OCI-LY7 (cell line): ENCODE data around the gene GIPC3. TPM values are rescaled to one million over a fixed set of nuclear protein-coding genes. Genes with fewer than 3 reads are reported as not detected.

Source experiments
- BruUV-seq: library from RNA; stranded (reverse); fragments of 400-500 nt; replicated peaks from 2 replicates; lab custom pipeline; 2021; lab: Mats Ljungman, UMichigan
- CTCF ChIA-PET: fragments of 300-600 bp; sonication (Branson Sonifier 250); formaldehyde crosslinking; loops from one replicate; lab custom pipeline; 2022; ENCODE audit warnings: antibody characterized with exemption; ENCODE audit not compliant: unreplicated experiment; lab: Charles Lee
- POLR2A ChIA-PET: fragments of 300-600 bp; sonication (Branson Sonifier 250); formaldehyde crosslinking; loops from one replicate; lab custom pipeline; 2022; ENCODE audit warnings: antibody characterized with exemption; lab: Charles Lee
- DNase-seq: peaks from one replicate; pipeline ENCODE4 v3.0.0-alpha.2; 2015; ENCODE audit warnings: low spot score
- H2AFZ ChIP-seq: fragments of 200-600 bp; sonication (generic), shearing (Covaris generic); 2 replicates; pipeline ENCODE4 v1.6.1; 2014; ENCODE audit warnings: mild to moderate bottlenecking, antibody characterized with exemption, low read length, moderate library complexity
- H3K27ac ChIP-seq: fragments of 200-600 bp; sonication (generic); 2 replicates; pipeline ENCODE4 v1.5.1; 2014; ENCODE audit warnings: mixed run types, low read depth, mild to moderate bottlenecking, moderate library complexity, low read length, inconsistent platforms; ENCODE audit not compliant: poor library complexity, severe bottlenecking
- H3K36me3 ChIP-seq: fragments of 200-600 bp; sonication (generic); 2 replicates; pipeline ENCODE4 v1.6.1; 2014; ENCODE audit warnings: mild to moderate bottlenecking, antibody characterized with exemption, low read length, moderate library complexity, mixed read lengths; ENCODE audit not compliant: insufficient read depth
- H3K4me1 ChIP-seq: fragments of 200-600 bp; sonication (generic); 2 replicates; pipeline ENCODE4 v1.5.1; 2014; ENCODE audit warnings: mild to moderate bottlenecking, low read length; ENCODE audit not compliant: insufficient read depth, poor library complexity, severe bottlenecking
- H3K4me2 ChIP-seq: fragments of 200-600 bp; sonication (generic); 2 replicates; pipeline ENCODE4 v1.6.1; 2014; ENCODE audit warnings: mild to moderate bottlenecking, low read length
- H3K4me3 ChIP-seq: fragments of 200-600 bp; sonication (generic); 2 replicates; pipeline ENCODE4 v1.5.1; 2014; ENCODE audit warnings: mild to moderate bottlenecking, low read depth, low read length; ENCODE audit not compliant: poor library complexity, severe bottlenecking
- H3K79me2 ChIP-seq: fragments of 200-600 bp; sonication (generic); 2 replicates; pipeline ENCODE4 v1.6.1; 2016; ENCODE audit warnings: low read depth, mild to moderate bottlenecking, low read length, moderate library complexity, mixed read lengths; ENCODE audit not compliant: insufficient read depth
- H3K9me2 ChIP-seq: fragments of 200-600 bp; sonication (generic); 2 replicates; pipeline ENCODE4 v1.6.1; 2016; ENCODE audit warnings: mild to moderate bottlenecking, low read length, mixed read lengths; ENCODE audit not compliant: insufficient read depth
- H3K9me3 ChIP-seq: fragments of 200-600 bp; sonication (generic); 2 replicates; pipeline ENCODE4 v1.6.1; 2014; ENCODE audit warnings: mild to moderate bottlenecking, mixed run types, low read length, mixed read lengths
- H4K20me1 ChIP-seq: fragments of 200-600 bp; sonication (generic); 2 replicates; pipeline ENCODE4 v1.6.1; 2014; ENCODE audit warnings: mild to moderate bottlenecking, antibody characterized with exemption, low read length, moderate library complexity, mixed read lengths; ENCODE audit not compliant: insufficient read depth
- EZH2phosphoT487 ChIP-seq: fragments of 200-600 bp; sonication (generic); IDR thresholded peaks from 2 replicates; pipeline ENCODE4 v1.6.1; 2018; ENCODE audit warnings: low read depth, borderline replicate concordance, mild to moderate bottlenecking, mixed run types, antibody characterized with exemption, low read length, moderate library complexity, mixed read lengths
- intact Hi-C: fragments of 100-400 bp; cut with micrococcal nuclease; formaldehyde crosslinking; loops from one replicate; pipeline ENCODE4 v1.10.0; 2022; ENCODE audit not compliant: unreplicated experiment
- total RNA-seq, 2 experiments: library from RNA; depleted of rRNA in 1 of 2; stranded (reverse); fragments of >200 nt in 1 of 2; shearing (Covaris generic) in 1 of 2; gene quantifications; 2 replicates each; pipeline ENCODE4 v1.2.3, GENCODE V29; 2014 to 2022
- TF ChIP-seq, protein P1 (sequence below): fragments of 200-600 bp; sonication (generic); conservative IDR thresholded peaks from 2 replicates; pipeline ENCODE4 v1.5.1; 2014; ENCODE audit warnings: mild to moderate bottlenecking, antibody characterized with exemption, low read length, moderate library complexity, mixed read lengths

GIPC3 gene
- total RNA-seq, 2 experiments from 2014 or later = not detected

DNA sequence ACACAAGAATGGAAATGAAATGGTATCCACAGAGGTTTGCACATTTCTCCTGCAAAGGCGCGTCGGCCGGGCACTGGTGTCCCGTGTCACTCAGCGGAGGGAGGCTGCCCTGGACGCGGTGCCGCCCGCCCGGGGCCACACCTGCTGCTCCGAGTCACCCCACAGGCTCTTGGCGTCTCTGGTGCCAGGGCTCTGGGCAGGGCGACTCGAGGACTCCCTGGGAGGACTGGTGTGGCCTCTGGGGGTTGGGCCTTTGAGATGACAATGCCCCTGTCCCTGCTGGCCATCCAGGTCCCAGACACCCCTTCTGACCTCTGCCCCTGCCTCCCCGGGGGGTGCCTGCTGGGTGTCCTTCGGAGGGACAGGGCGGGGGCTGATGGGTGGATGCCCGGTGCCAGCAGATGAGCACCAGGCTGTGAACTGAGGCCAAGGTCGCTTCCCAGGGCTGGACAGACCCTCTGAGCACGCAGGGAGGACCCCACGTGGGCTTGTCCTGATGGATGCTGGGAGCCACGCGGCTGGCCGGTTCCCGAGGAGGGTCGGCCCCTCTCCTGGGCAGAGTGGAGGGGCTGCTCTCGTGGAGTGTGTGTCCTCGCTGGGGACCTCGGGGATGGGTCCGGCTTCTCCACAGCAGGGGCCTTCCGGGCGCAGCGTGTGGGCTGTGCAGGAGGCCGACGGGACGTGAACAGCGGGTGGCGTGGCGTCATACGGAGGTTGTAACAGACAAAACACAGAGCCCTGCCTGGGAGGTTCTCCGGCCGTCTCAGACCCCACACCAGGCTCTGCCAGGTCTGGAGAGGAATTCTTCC, 46.0 kb downstream of the GIPC3 start:
- CTCF ChIA-PET = no interaction called here
- TF ChIP-seq, protein P1, sequence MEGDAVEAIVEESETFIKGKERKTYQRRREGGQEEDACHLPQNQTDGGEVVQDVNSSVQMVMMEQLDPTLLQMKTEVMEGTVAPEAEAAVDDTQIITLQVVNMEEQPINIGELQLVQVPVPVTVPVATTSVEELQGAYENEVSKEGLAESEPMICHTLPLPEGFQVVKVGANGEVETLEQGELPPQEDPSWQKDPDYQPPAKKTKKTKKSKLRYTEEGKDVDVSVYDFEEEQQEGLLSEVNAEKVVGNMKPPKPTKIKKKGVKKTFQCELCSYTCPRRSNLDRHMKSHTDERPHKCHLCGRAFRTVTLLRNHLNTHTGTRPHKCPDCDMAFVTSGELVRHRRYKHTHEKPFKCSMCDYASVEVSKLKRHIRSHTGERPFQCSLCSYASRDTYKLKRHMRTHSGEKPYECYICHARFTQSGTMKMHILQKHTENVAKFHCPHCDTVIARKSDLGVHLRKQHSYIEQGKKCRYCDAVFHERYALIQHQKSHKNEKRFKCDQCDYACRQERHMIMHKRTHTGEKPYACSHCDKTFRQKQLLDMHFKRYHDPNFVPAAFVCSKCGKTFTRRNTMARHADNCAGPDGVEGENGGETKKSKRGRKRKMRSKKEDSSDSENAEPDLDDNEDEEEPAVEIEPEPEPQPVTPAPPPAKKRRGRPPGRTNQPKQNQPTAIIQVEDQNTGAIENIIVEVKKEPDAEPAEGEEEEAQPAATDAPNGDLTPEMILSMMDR = no peak
- TF ChIP-seq EZH2phosphoT487 = no peak
- Histone ChIP-seq H3K27ac (no peak overlapping the region), H2AFZ (no peak overlapping the region), H3K4me1 (peaks cover 5% of the 10 kb centered on the region), H3K36me3 (no peaks in the 10 kb centered on the region), H3K79me2 (peaks cover 2% of the 10 kb centered on the region), H4K20me1 (no peaks in the 10 kb centered on the region), H3K9me2 (no peaks in the 10 kb centered on the region), H3K4me2 (no peak overlapping the region), H3K4me3 (no peak overlapping the region), H3K9me3 (no peaks in the 10 kb centered on the region)
- POLR2A ChIA-PET = interaction anchor here (0.6 kb wide), 1 partner anchor 180 kb away, joined by 3 read pairs; no protein-coding TSS in a partner anchor
- intact Hi-C loops = no loop called here
- no peak for DNase-seq
- no TSS peak for BruUV-seq

DNA sequence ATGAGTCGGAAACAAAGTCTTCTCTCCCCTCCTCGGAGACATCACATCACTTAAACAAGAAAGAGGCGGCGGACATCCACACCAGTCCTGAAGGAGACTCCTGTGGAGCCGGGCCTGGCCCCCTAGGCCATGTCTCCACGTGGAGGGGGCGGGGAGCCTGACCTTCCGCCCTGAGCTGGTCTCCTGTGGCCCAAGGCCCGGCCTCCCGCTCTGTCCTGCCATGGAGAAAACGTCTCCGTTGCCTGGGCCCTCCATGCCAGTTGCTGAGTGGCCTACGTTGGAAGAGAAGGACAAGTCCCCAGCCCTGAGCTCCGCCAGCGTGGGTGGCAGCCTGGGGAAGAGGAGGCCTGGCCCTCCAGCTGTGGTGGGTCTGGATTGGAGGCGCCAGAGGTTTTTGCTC, 46.8 kb downstream of the GIPC3 start:
- POLR2A ChIA-PET = no interaction called here
- H3K79me2 ChIP-seq = no peaks in the 10 kb centered on the region
- H3K9me2 ChIP-seq = no peaks in the 10 kb centered on the region
- H3K4me2 ChIP-seq = no peak overlapping the region
- no peak overlapping the region for H2AFZ ChIP-seq
- H3K4me3 ChIP-seq = no peak overlapping the region
- TF ChIP-seq, protein P1 = no peak
- TF ChIP-seq EZH2phosphoT487 = no peak
- DNase-seq = no peak
- BruUV-seq = no TSS peak
- CTCF ChIA-PET = interaction anchor here (1.0 kb wide), 1 partner anchor 58 kb away, joined by 3 read pairs; no protein-coding TSS in a partner anchor
- intact Hi-C loops = no loop called here
- peaks cover 4% of the 10 kb centered on the region for H3K4me1 ChIP-seq
- no peaks in the 10 kb centered on the region for H4K20me1 ChIP-seq
- no peaks in the 10 kb centered on the region for H3K9me3 ChIP-seq
- no peak overlapping the region for H3K27ac ChIP-seq
- H3K36me3 ChIP-seq = no peaks in the 10 kb centered on the region
